ENCODE measurements around the gene BBS7. TPM values are rescaled to one million over a fixed set of nuclear protein-coding genes. Genes with fewer than 3 reads are reported as not detected.
A peak's percentile ranks its signal among the peaks of the same experiment; 100 is the strongest.

Gene BBS7
- polyA plus RNA-seq, 4 donors, result 3.5 to 15.2 (median 7.8) TPM

DNA sequence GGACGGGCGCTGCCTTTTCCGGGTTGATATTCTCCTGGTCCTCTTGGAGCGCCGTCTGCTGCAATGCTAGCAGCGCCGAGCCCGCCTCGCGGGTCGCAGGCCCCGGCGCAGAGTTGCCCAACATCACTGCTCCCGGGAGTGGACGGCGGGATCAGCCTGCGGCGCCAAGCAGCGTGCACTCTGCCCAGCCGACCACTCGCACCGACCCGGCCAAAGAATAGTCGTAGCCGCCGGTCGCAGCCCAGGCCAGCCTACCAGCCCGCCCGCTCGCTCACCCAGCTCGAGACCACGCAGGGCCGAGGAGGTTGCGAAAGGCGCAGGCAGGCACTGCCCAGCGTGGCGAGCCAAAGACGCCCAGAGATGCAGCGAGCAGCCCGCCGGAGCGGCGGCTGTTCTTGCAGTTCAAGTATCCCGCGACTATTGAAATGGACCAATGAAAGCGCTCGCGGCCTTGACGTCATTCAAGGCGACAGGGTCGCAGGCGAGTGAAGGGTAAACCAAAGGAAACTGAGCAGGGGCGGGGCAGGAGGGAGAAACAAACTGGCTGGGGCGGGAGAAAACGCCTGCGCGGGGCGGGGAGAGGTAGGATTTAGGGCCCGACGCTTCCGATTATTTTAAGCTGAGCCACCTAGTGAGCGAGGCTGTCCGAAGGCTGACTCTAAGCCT lies 46.6 kb downstream of the BBS7 start, which contains the start of gene CCNA2:
TSS of gene CCNA2 (minus strand) at position 379 of the 666 bp plus-strand sequence. CDS start at position 124, 255 bp downstream.
- peaks cover 0 to 5% (median 0%) of the 10 kb centered on the region in 3 donors for H3K36me3 ChIP-seq (ENCODE audit: control insufficient read depth in 3 of 3, insufficient read depth in 2 of 3, low read depth in 1 of 3, low read length in 3 of 3)
- no peak for FAIRE-seq
- H3K27me3 ChIP-seq (ENCODE audit: control insufficient read depth in 3 of 3, insufficient read depth in 3 of 3, low read length in 3 of 3), result no peaks in the 10 kb centered on the region
- peaks cover 0 to 8% (median 4%) of the 10 kb centered on the region in 3 donors for H3K4me1 ChIP-seq (ENCODE audit: control insufficient read depth in 3 of 3, insufficient read depth in 2 of 3, low read depth in 1 of 3, low read length in 2 of 3)
- no peaks in the 10 kb centered on the region for H3K9me3 ChIP-seq (ENCODE audit: control insufficient read depth in 2 of 2, insufficient read depth in 1 of 2, low read depth in 1 of 2, low read length in 1 of 2)
- peak within 1 kb of the TSS in 2 of 3 donors; percentile 78 to 87 for H3K27ac ChIP-seq (ENCODE audit: low read depth in 1 of 3, low read length in 2 of 3)
- WGBS, 3 donors, result 0% methylated on average over 63 of the region's 63 CpGs
- peak; percentile 97 for DNase-seq
- H3K4me3 ChIP-seq (ENCODE audit: low read depth in 1 of 3, low read length in 3 of 3), result peak within 1 kb of the TSS; percentile 69 to 75 (median 72)

DNA sequence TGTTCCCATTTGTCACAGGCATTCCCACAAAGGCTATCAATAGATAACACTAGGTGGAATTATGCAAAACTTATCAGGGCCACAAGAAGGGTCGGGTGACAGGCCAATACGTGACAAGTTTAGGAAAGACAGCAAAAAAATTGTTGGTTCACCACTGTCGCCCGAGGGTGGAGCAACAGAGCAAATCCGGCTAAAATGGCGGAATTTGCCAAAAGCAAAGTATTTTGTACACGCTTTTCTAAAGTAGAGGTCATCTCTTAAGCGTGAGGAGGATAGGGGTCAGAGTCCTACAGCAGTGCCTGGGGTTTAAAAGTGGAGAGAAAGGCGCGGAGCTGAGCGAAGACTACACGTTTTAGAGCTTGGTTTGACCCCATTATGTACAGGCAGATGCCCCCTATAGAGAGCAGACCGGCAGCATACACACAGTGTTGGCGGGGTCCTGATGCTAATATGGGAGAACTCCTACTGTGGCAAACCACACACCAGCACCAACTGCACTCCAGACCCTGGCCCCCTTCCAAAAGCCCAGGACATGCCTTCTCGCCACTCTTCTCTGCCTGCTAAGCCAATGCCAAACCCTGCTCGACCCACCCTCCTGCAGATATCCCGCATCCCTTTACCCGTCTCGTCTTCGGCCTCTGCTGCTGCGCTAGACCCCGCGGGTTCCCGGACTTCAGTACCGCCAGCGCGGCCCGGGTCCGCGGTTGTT lies 47.3 kb downstream of the BBS7 start:
- 0 to 1% (median 0%) methylated on average over 30 of the region's 30 CpGs for WGBS, 3 donors
- H3K9me3 ChIP-seq (ENCODE audit: control insufficient read depth in 2 of 2, insufficient read depth in 1 of 2, low read depth in 1 of 2, low read length in 1 of 2), result no peaks in the 10 kb centered on the region
- peak overlapping the region in 1 of 3 donors; percentile 61 for H3K27ac ChIP-seq (ENCODE audit: low read depth in 1 of 3, low read length in 2 of 3)
- H3K27me3 ChIP-seq (ENCODE audit: control insufficient read depth in 3 of 3, insufficient read depth in 3 of 3, low read length in 3 of 3), result no peaks in the 10 kb centered on the region
- H3K4me1 ChIP-seq (ENCODE audit: control insufficient read depth in 3 of 3, insufficient read depth in 2 of 3, low read depth in 1 of 3, low read length in 2 of 3), result peaks cover 0 to 8% (median 4%) of the 10 kb centered on the region in 3 donors
- no peak for FAIRE-seq
- H3K36me3 ChIP-seq (ENCODE audit: control insufficient read depth in 3 of 3, insufficient read depth in 2 of 3, low read depth in 1 of 3, low read length in 3 of 3), result peaks cover 0 to 5% (median 0%) of the 10 kb centered on the region in 3 donors
- peak; percentile 17 to 37 for DNase-seq
- H3K4me3 ChIP-seq (ENCODE audit: low read depth in 1 of 3, low read length in 3 of 3), result peak overlapping the region; percentile 69 to 75 (median 72)

DNA sequence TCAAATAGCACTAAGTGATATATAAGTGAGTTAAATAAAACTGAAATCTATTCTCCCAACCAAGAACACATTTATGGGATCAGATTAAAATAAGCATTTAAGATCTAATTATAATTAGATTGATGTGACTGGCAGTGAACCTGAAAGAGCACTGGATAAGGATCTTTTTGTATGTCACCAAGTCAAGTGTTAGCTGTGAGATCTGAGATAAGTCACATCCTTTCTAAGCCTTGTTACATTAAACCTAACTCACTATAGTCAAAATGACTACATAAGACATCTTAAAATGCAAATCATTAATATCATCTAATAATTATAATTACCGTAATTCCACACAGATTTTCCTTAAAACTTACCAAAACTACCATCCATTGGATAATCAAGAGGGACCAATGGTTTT lies 48.2 kb downstream of the BBS7 start:
- H3K4me1 ChIP-seq (ENCODE audit: control insufficient read depth in 3 of 3, insufficient read depth in 2 of 3, low read depth in 1 of 3, low read length in 2 of 3), result peaks cover 0 to 8% (median 4%) of the 10 kb centered on the region in 3 donors
- WGBS, 3 donors, result 87 to 92% (median 90%) methylated on average over 1 of the region's 1 CpG
- peaks cover 0 to 6% (median 0%) of the 10 kb centered on the region in 3 donors for H3K36me3 ChIP-seq (ENCODE audit: control insufficient read depth in 3 of 3, insufficient read depth in 2 of 3, low read depth in 1 of 3, low read length in 3 of 3)
- no peaks in the 10 kb centered on the region for H3K9me3 ChIP-seq (ENCODE audit: control insufficient read depth in 2 of 2, insufficient read depth in 1 of 2, low read depth in 1 of 2, low read length in 1 of 2)
- no peaks in the 10 kb centered on the region for H3K27me3 ChIP-seq (ENCODE audit: control insufficient read depth in 3 of 3, insufficient read depth in 3 of 3, low read length in 3 of 3)
- DNase-seq (no peak), FAIRE-seq (no peak)
- no peak overlapping the region for H3K27ac ChIP-seq (ENCODE audit: low read depth in 1 of 3, low read length in 2 of 3)
- H3K4me3 ChIP-seq (ENCODE audit: low read depth in 1 of 3, low read length in 3 of 3), result peak overlapping the region in 1 of 3 donors; percentile 72

DNA sequence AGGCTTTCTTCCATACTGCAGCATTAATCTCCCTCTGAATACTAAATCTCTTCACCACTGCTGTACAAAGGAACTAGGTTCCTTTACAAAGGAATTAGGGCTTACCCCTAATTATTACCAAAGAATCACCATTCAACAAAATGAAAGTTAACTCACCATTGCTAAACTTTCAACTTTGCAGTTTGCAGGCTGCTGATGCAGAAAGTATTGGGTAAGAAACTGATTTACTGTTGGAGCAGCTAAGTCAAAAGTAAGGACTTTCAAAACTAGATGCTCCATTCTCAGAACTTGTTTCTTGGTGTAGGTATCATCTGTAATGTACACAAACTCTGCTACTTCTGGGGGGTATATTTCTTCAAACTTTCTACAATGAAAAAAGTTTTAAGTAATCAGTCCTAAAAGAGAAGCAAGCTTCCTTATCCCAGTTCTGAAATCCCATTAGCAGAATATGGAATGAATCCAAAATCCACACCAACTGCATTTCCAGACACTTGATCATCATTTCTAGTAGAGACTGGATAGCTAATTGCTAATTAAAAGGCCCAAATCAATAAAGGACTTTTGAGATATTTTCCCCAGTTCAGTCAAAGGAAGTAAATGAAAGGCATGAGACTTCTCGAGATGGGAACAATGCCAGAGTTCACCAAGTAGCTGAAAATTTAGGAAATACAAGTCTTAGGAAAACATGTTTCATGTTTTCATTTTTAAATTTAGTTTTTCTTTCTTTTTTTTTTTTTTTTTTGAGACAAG lies 50.9 kb downstream of the BBS7 start:
- peaks cover 4 to 10% (median 5%) of the 10 kb centered on the region in 3 donors for H3K36me3 ChIP-seq (ENCODE audit: control insufficient read depth in 3 of 3, insufficient read depth in 2 of 3, low read depth in 1 of 3, low read length in 3 of 3)
- WGBS, 3 donors, result 42 to 91% (median 77%) methylated on average over 1 of the region's 1 CpG
- no peak for DNase-seq
- no peaks in the 10 kb centered on the region for H3K9me3 ChIP-seq (ENCODE audit: control insufficient read depth in 2 of 2, insufficient read depth in 1 of 2, low read depth in 1 of 2, low read length in 1 of 2)
- no peaks in the 10 kb centered on the region for H3K27me3 ChIP-seq (ENCODE audit: control insufficient read depth in 3 of 3, insufficient read depth in 3 of 3, low read length in 3 of 3)
- H3K4me3 ChIP-seq (ENCODE audit: low read depth in 1 of 3, low read length in 3 of 3), result no peak overlapping the region
- no peak overlapping the region for H3K27ac ChIP-seq (ENCODE audit: low read depth in 1 of 3, low read length in 2 of 3)
- no peak for FAIRE-seq
- peaks cover 0 to 4% (median 3%) of the 10 kb centered on the region in 3 donors for H3K4me1 ChIP-seq (ENCODE audit: control insufficient read depth in 3 of 3, insufficient read depth in 2 of 3, low read depth in 1 of 3, low read length in 2 of 3)

DNA sequence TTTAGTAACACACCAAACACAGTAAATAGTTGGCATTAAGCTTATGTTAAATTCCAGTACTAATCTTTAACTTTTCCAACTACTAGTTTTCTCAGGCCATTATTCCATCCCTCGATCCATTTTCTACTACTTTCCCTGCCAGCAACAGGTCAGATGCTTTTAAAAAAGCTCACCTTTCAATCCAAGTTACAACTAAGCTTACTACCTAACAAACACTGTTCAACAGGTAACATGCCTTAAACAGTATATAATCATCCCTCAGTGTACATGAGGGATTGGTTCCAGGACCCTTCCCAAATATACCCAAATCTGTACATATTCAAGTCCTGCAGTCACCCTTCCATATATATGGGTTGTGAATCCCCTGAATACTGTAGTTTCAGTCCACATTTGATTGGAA lies 52.1 kb downstream of the BBS7 start:
- FAIRE-seq (no peak), DNase-seq (no peak)
- H3K4me3 ChIP-seq (ENCODE audit: low read depth in 1 of 3, low read length in 3 of 3), result no peak overlapping the region
- H3K27me3 ChIP-seq (ENCODE audit: control insufficient read depth in 3 of 3, insufficient read depth in 3 of 3, low read length in 3 of 3), result no peaks in the 10 kb centered on the region
- H3K9me3 ChIP-seq (ENCODE audit: control insufficient read depth in 2 of 2, insufficient read depth in 1 of 2, low read depth in 1 of 2, low read length in 1 of 2), result no peaks in the 10 kb centered on the region
- 43 to 56% (median 47%) methylated on average over 1 of the region's 1 CpG for WGBS, 3 donors
- H3K27ac ChIP-seq (ENCODE audit: low read depth in 1 of 3, low read length in 2 of 3), result no peak overlapping the region
- H3K36me3 ChIP-seq (ENCODE audit: control insufficient read depth in 3 of 3, insufficient read depth in 2 of 3, low read depth in 1 of 3, low read length in 3 of 3), result peaks cover 4 to 10% (median 5%) of the 10 kb centered on the region in 3 donors
- H3K4me1 ChIP-seq (ENCODE audit: control insufficient read depth in 3 of 3, insufficient read depth in 2 of 3, low read depth in 1 of 3, low read length in 2 of 3), result peaks cover 0 to 4% (median 3%) of the 10 kb centered on the region in 3 donors

DNA sequence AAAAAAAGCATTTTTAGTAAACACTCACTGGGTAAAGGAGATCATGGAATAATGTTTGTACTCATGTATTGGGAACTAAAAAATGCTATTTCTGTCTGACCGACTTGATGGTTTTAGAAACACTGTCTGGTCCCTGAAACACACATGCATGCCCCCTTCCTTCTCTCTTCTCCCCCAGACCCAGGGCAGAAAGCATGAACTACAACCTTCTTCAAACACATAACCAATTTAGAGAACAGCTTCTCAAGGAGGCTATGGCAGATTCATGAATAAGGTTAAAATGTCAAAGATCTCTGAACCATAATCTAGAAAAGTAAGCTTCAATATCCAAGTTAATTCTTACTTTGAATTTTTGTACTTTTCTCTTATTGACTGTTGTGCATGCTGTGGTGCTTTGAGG lies 52.6 kb downstream of the BBS7 start:
- FAIRE-seq, result no peak
- peaks cover 4 to 12% (median 5%) of the 10 kb centered on the region in 3 donors for H3K36me3 ChIP-seq (ENCODE audit: control insufficient read depth in 3 of 3, insufficient read depth in 2 of 3, low read depth in 1 of 3, low read length in 3 of 3)
- no peak for DNase-seq
- no peaks in the 10 kb centered on the region for H3K27me3 ChIP-seq (ENCODE audit: control insufficient read depth in 3 of 3, insufficient read depth in 3 of 3, low read length in 3 of 3)
- H3K4me1 ChIP-seq (ENCODE audit: control insufficient read depth in 3 of 3, insufficient read depth in 2 of 3, low read depth in 1 of 3, low read length in 2 of 3), result peaks cover 0 to 4% (median 0%) of the 10 kb centered on the region in 3 donors
- H3K4me3 ChIP-seq (ENCODE audit: low read depth in 1 of 3, low read length in 3 of 3), result no peak overlapping the region
- no peak overlapping the region for H3K27ac ChIP-seq (ENCODE audit: low read depth in 1 of 3, low read length in 2 of 3)
- no peaks in the 10 kb centered on the region for H3K9me3 ChIP-seq (ENCODE audit: control insufficient read depth in 2 of 2, insufficient read depth in 1 of 2, low read depth in 1 of 2, low read length in 1 of 2)
- 82 to 88% (median 83%) methylated on average over 1 of the region's 1 CpG for WGBS, 3 donors

DNA sequence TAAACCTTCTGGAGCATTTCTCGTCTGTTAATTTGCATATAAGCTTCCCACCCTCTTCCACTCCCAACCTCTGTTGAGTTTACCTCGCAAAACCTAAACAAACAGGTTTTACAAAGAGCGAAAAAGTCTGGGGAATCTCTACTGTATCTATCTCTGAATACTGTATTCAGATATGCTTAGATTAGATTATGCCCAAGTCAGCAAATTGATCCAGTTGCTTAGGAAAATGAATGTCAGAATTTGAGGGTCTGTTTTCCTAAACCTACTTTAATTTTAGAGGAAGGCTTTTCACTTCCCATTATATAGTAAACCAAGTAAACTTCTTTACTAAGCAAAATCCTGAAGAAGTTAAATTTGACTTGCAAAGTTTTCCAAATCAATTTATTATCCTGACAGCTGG lies 53.3 kb downstream of the BBS7 start:
- Histone ChIP-seq H3K36me3 (ENCODE audit: control insufficient read depth in 3 of 3, insufficient read depth in 2 of 3, low read depth in 1 of 3, low read length in 3 of 3) (peaks cover 5 to 12% (median 8%) of the 10 kb centered on the region in 3 donors), H3K4me3 (ENCODE audit: low read depth in 1 of 3, low read length in 3 of 3) (no peak overlapping the region), H3K27ac (ENCODE audit: low read depth in 1 of 3, low read length in 2 of 3) (no peak overlapping the region), H3K4me1 (ENCODE audit: control insufficient read depth in 3 of 3, insufficient read depth in 2 of 3, low read depth in 1 of 3, low read length in 2 of 3) (no peaks in the 10 kb centered on the region), H3K9me3 (ENCODE audit: control insufficient read depth in 2 of 2, insufficient read depth in 1 of 2, low read depth in 1 of 2, low read length in 1 of 2) (no peaks in the 10 kb centered on the region), H3K27me3 (ENCODE audit: control insufficient read depth in 3 of 3, insufficient read depth in 3 of 3, low read length in 3 of 3) (no peaks in the 10 kb centered on the region)
- FAIRE-seq (no peak), DNase-seq (no peak)
- 80 to 85% (median 83%) methylated on average over 3 of the region's 3 CpGs for WGBS, 3 donors

DNA sequence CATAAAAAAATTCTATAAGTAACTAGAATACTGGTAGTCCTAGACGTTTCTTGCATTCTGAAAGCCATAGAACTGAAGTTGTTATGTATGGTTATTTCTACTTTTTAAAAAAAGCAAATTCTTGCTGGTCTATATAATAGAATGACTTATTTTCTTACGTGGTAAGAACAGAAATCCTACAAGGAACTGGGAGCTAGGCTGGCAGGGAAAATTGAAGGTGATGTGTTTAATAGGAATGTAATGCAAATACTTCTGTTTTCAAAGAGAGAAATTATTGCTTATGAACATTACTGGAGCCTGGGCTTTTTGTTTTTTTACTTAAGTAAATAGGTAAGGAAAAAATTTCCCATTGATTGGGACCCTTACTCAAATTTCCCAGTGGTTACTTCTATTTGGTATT lies 55.5 kb downstream of the BBS7 start:
- FAIRE-seq, result no peak
- H3K4me1 ChIP-seq (ENCODE audit: control insufficient read depth in 3 of 3, insufficient read depth in 2 of 3, low read depth in 1 of 3, low read length in 2 of 3), result no peaks in the 10 kb centered on the region

More for the DNA sequence above, 55.5 kb downstream of the BBS7 start:
- no peak for DNase-seq
- H3K9me3 ChIP-seq (ENCODE audit: control insufficient read depth in 2 of 2, insufficient read depth in 1 of 2, low read depth in 1 of 2, low read length in 1 of 2), result no peaks in the 10 kb centered on the region
- WGBS, 3 donors, result 83 to 94% (median 92%) methylated on average over 2 of the region's 2 CpGs
- H3K36me3 ChIP-seq (ENCODE audit: control insufficient read depth in 3 of 3, insufficient read depth in 2 of 3, low read depth in 1 of 3, low read length in 3 of 3), result peaks cover 8 to 14% (median 12%) of the 10 kb centered on the region in 3 donors
- no peak overlapping the region for H3K27ac ChIP-seq (ENCODE audit: low read depth in 1 of 3, low read length in 2 of 3)
- no peak overlapping the region for H3K4me3 ChIP-seq (ENCODE audit: low read depth in 1 of 3, low read length in 3 of 3)
- no peaks in the 10 kb centered on the region for H3K27me3 ChIP-seq (ENCODE audit: control insufficient read depth in 3 of 3, insufficient read depth in 3 of 3, low read length in 3 of 3)

All from small intestine (tissue), 7 donors.